G401 (cell line): ENCODE measurements around the gene ANKRD13A. TPM values are rescaled to one million over a fixed set of nuclear protein-coding genes. Genes with fewer than 3 reads are reported as not detected.
A peak's percentile ranks its signal among the peaks of the same experiment; 100 is the strongest.
"Not testable (repeated sequence)": the region's sequence is repeated elsewhere in the genome, so short reads cannot be mapped to it uniquely, and the experiment has no call there.

Source experiments
- DNase-seq: peaks from one replicate; pipeline ENCODE4 v3.0.0-alpha.2; 2015; ENCODE audit warnings: low spot score
- in situ Hi-C: cut with HindIII; loops from 2 replicates; pipeline ENCODE4 v1.10.0; 2016; ENCODE audit warnings: low sequenced_read_pairs, mixed read lengths
- total RNA-seq: library from RNA; depleted of rRNA; stranded (reverse); fragments of >200 nt; shearing (Covaris generic); gene quantifications from 2 replicates; pipeline ENCODE4 v1.2.3, GENCODE V29; 2014

Gene ANKRD13A
- total RNA-seq, 1 experiment from 2014 or later, result 17.1 TPM

DNA sequence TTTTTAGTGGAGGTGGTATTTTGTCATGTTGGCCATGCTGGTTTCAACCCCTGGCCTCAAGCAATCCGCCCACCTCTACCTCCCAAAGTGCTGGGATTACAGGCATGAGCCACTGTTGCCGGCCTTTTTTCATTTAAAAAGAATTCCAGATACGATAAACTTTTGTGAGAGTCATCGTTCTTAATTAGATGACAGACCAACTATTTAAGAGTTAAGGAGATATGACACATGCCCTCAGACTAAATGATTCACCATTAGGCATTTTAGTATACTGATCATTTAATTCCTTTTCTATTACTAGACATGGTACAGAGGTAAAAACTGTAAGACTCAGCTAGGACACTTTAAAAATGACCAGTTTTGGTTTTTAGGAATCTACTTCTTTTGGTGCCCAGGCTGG, 2.4 kb downstream of the ANKRD13A start:
- DNase-seq, result no peak
- in situ Hi-C loops, result no loop called here

DNA sequence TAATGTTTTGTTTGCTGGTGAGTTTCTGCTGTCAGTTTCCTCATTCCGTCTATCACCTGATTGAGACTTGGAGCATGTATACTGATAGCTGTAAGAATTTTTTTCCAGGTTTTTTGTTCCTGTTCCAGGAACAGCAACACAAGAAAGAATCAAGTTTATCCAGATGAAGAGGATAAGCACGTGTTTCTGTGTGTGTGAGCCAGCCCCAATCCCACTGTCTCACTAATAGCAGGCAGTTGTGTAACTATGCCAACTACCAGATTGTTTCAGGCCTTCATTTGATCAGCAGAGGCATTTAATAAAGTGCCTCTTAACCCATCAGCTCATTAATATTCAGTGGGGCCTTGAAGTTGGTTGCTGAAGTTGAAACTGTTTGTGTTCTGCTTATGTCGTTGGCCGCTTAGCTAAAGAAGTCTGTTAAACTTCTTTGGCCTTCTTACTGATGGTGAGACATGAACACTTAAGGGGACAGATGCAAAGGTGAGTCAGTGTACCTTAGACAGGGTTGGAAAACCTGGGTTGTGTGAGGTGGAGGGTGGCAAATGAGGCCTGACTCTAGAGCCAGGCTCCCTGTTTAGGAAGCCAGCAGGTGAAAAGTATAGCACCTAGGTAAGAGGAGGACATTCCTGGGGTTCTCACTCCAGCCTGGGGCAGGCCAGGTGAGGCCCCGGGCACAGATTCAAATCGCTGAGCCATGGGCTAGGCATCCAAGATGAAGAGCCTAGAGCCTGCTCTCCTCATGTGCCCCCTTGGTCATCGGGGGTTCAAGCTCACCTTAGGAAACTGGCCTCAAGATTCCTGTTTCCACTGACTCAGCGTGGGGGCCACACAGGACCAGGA, 3.7 kb downstream of the ANKRD13A start:
- in situ Hi-C loops, result no loop called here
- DNase-seq, result no peak

DNA sequence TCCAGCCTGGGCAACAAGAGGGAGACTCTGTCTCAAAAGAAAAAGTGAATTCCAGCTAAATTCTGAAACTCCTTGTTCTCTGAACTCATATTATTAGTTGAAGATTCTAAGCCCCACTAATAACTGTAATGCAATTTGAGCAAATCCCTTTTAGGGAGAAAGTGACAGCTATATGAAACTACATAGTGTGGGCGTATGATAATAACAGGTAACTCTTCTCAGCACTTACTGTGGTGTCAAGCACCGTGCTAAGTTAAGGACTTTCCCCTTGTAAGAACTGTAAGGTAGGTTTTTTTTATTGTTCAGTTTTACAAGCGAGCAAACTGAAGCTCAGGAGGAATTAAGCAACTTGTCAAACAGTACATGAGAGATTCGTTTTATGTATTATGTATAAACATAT, 5.4 kb downstream of the ANKRD13A start:
- DNase-seq, result no peak
- in situ Hi-C loops, result no loop called here

DNA sequence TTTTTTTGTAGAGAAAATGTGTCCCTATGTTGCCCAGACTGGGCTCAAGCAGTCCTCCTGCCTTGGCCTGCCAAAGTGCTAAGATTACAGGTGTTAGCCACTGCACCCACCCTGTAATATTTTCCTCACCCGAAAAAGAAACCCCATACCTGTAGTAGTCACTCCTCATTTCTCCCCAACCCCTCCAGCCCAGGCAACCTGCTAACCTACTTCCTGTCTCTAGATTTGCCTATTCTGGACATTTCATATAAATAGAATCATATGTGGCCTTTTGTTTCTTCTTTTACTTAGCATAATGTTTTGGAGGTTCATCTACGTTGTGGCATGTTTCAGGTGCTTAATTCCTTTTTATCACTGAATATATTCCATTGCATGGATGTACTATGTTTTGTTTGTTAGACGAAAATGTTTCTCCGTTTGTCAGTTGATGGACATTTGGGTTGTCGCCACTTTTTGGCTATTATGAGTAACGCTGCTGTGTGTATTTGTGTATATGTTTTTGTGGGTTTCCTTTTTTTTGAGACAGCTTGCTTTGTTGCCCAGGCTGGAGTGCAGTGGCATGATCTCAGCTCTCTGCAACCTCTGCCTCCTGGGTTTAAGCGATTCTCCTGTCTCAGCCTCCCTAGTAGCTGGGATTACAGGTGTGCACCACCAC, 6.2 kb downstream of the ANKRD13A start:
- no peak for DNase-seq

DNA sequence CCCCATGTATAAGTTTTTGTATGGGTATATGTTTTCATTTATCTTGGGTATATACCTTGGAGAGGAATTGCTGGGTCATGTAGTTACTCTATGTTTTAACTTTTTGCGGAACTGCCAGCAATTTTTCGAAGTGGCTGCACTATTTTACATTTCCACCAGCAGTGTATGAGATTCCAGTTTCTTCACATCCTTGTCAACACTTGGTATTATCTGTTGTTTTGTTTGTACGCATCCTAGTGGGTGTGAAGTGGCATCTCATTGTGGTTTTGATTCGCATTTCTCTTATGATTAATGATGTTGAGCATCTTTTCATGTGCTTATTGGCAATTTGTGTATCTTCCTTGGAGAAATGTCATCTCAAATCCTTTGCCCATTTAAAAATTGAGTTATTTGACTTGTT, 6.9 kb downstream of the ANKRD13A start:
- in situ Hi-C loops, result no loop called here
- no peak for DNase-seq

More for the DNA sequence above, 6.2 kb downstream of the ANKRD13A start:
- in situ Hi-C loops, result no loop called here

DNA sequence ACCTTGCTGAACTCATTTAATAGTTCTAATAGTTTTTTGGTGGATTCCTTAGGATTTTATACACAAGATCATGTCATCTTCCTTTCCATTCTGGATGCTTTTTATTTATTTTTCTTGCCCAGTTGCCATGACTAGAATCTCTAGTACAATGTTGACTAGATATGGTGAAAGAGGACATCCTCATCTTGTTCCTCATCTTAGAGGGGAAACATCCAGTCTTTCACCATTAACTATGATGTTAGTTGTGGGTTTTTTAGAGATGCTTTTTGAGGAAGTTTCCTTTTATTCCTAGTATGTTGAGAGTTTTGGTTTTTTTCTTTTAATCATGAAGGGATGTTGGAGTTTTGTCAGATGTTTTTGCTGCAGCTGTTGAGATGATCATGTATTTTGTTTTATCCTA, 8.7 kb downstream of the ANKRD13A start:
- in situ Hi-C loops, result no loop called here
- no peak for DNase-seq

DNA sequence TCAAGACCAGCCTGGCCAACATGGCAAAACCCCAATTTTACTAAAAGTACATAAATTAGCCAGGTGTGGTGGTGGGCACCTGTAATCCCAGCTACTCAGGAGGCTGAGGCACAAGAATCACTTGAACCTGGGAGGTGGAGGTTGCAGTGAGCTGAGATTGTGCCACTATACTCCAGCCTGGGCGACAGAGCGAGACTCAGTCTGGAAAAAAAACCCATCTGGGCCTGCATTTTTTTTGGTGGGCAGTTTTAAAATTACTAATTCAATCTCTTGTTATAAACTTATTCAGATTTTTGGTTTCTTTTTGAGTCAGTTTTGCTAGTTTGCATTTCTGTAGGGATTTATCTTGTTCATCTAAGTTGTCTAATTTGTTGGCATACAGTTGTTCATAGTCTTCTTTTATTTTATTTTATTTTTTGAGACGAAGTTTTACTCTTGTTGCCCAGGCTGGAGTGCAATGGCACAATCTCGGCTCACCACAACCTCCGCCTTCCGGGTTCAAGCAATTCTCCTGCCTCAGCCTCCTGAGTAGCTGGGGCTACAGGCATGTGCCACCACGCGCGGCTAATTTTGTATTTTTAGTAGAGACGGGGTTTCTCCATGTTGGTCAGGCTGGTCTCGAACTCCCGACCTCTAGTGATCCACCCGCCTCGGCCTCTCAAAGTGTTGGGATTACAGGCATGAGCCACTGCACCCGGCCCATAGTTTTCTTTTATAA, 9.6 kb downstream of the ANKRD13A start:
- in situ Hi-C loops, DNase-seq: not testable (repeated sequence)

DNA sequence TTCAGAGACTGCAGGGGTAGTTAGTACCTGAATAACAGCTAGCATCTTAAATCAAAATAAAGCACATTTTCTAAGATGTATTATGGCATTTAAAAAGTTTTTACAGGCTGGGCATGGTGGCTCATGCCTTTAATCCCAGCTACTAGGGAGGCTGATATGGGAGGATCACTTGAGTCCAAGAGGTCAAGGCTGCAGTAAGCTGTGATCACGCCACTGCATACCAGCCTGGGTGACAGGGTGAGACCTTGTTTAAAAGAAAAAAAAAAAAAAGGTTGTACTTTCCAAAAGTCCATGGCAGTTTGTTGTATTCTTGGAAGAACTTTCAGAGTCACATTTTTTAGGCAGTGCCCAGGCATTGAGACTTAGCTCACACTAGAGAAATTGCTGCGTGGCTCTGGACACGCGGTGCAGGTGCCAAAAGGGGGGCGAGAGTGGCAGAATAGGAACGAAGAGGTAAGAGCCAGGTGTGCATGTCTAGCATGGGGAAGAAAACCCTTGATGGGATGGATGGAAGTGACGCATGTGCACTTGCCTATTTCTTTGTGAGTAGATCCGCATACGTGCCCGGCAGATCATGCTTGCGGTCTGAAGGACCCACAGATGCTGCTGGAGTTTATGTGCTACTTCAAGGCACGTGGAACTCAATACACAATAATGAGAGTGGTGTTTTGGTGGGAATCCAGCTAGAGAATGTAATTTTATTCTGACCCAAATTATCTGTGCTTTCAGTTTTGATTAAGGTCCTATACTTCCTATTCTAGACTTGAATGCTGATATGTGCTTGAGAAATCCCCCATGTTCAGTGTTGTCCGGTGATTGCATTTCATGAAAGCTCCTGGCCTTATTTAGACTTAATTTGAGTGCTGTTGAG, 11.9 kb downstream of the ANKRD13A start:
- no peak for DNase-seq
- in situ Hi-C loops, result no loop called here

DNA sequence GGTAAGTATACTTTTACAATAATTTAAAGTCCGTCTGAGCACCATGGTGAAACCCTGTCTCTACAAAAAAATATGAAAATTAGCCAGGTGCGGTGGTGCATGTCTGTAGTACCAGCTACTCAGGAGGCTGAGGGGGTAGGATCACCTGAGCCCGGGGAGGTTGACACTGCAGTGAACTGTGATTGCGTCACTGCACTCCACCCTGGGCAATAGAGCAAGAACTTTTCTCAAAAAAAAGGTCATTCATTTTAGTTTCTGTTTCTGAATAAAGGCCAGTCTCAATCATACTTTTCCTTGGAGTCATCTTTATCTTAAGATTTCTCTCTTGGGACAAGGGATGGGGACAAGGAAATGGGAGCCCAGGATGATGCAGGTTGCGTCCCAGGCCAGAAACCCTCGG, 12.9 kb downstream of the ANKRD13A start:
- in situ Hi-C loops, result no loop called here

DNA sequence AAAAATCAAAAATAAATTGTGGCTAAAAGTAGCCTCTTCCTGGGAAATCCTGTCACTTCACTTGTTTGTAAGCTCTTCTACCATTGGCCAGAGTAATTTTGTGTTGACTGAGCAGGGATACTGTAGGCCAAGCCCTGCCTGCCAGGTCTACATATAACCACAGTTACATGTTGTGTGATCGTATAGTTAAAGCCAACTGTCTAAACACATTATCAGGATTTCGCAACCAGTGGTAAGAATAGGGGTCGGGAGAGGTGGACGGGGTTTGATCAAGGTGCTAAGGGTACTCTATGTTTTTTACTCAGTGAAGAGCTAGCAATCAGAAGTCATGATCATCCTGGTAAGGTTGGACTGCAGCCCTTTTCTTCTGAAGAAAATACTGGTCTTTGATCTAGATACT, 13.4 kb downstream of the ANKRD13A start:
- DNase-seq, result no peak
- in situ Hi-C loops, result no loop called here

More for the DNA sequence above, 12.9 kb downstream of the ANKRD13A start:
- no peak for DNase-seq

DNA sequence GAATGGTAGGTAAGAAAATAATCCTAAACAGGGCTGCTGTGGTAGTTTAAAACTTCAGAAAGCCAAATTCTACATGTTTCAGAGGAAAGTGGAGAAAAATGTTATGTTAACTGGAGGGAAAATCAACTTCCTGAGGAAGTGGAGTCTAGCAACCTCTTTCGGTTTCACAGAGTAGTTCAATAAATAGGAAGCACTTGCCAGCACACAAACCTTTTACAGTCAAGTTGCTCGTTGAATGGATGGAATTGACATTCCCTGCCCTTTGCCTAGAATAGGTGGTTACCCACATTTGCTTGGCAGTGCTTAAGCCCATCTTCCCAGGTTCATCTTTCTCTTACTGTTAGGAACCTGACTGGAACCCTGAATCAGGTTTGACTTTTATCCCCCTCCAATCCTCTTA, 15.9 kb downstream of the ANKRD13A start:
- in situ Hi-C loops, result no loop called here
- no peak for DNase-seq

DNA sequence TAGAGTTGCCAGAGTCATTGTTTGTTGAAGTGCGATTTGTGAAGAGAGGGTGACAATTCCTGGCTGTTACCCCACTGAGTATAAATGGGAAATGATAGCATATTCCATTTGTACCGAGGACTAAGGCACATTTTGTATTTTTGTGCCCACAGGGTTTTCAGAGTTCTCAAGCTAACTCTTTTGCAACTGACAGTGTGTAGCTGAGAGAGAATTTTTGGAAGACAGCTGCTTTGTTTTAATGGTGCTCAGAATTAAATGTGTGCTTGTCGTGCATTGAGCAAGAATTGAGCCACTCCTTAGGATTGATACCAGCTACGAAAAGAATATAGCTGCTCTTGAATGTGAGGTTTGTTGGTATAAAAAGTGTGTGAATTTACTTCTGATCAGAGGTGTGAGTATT, 21.7 kb downstream of the ANKRD13A start:
- in situ Hi-C loops, result no loop called here
- no peak for DNase-seq

DNA sequence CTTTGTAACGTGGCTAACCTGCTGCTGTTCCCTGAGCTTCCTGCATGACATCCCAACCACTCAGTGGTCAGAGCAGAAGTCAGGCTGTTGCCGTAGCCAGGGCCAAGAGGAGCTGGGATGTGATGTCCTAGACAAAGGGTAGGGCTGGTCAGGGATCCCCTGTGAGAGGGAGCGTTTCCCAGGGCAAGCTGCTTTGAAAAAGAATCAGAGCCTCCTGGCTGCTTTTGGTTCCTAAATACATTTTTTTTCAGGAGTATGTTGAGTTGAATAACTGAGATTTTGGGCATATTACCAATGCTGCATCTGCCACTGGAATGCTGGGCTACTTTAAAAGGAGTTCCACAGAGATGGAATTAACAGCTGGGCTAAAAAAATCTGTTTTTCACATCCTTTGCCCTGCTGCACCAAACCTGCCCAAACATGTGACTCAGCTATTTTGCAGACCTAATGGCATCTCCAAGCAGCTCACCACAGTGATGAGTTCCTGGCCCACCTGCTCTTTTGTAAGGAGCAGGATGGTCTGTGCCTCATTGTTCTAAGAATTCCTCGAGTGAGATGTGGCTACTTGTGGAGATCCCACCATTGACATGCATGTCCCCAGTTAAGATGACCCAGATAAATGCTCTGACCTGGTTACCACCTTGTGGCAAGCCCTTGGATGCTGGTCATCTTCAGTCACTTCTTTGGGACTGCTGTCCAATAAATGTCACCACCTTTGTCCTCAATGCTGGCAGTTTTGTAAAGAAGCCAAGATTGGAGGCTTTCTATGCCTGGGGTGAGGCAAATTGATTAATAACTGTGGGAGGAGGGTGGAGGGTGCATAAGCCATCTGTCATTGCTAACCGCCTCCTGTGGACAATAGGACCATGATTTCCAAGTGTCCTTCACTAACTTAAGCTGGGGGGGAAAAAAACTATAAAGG, 24.1 kb downstream of the ANKRD13A start:
- DNase-seq, result peak; percentile 66
- in situ Hi-C loops, result no loop called here

DNA sequence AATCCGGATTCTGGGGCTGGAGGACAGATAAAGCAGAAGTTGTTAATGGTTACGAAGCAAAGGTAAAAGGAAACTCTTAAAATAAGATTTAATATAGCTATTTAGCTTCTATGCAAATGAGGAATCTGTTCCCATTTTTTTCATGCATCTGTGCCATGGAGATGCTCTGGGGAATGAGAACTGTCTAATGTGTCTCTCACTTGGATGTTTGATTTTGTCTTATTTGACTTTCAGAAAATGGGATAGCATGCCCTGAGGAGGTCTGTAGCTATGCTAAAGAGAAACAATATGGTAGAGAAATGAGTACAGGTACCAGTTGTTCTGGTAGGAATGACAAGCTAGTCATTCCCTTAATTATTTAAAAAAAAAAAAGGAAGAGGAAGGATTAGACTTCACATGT, 24.8 kb downstream of the ANKRD13A start:
- DNase-seq, result peak; percentile 19
- in situ Hi-C loops, result no loop called here

DNA sequence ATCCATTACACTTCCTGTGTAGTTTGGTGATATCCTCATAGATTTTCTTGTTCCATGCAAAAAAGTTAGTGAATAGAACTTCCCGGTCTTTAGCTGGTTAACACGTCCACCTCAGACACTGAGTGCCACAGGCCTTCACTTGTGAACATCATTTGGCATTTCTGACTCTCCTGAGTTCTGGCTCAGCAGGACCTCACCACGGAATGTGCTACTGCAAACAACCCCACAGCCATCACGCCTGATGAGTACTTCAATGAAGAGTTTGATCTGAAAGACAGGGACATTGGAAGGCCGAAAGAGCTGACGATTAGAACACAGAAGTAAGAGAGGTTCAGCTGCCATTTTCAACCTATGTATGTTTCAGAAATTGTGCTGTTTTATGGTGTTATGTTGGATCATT, 29.1 kb downstream of the ANKRD13A start:
- in situ Hi-C loops, result no loop called here
- no peak for DNase-seq

DNA sequence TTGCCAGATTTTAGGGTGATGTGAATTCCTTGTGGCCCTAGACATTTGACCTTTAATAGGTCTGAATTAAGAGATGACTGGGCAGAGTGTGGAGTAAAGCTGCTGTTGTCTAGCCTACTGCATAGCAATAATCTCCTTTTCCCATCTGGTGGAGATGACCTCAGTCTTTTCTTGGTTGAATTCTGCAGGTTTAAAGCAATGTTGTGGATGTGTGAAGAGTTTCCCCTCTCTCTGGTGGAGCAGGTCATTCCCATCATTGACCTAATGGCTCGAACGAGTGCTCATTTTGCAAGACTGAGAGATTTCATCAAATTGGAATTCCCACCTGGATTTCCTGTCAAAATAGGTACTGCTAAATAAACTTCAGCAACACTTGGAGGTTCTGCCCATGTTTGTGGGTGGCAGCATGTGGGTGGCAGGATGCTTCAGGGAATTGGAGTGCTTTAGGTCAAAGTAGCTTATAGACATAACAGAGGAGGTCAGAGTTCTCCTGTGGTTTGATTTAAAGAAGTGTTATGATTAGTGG, 30.1 kb downstream of the ANKRD13A start:
- in situ Hi-C loops, result no loop called here
- DNase-seq, result no peak

DNA sequence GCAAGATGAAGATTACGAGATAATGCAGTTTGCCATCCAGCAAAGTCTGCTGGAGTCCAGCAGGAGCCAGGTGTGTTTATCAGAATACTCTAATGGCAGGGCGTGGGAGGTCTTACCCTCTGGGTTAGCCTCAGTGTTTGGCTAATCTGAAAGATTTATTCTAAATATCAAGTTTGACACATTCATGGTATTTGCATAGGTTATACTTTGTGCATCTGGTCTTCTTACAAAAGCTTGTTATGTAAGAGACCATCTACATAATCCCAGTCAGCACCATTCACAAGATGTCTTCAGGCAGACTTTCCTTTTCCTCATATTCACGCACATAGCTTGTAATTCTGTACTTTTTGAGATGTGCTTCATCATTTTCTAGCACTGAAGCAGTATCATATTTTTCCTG, 34.7 kb downstream of the ANKRD13A start:
- DNase-seq, result no peak
- in situ Hi-C loops, result no loop called here

DNA sequence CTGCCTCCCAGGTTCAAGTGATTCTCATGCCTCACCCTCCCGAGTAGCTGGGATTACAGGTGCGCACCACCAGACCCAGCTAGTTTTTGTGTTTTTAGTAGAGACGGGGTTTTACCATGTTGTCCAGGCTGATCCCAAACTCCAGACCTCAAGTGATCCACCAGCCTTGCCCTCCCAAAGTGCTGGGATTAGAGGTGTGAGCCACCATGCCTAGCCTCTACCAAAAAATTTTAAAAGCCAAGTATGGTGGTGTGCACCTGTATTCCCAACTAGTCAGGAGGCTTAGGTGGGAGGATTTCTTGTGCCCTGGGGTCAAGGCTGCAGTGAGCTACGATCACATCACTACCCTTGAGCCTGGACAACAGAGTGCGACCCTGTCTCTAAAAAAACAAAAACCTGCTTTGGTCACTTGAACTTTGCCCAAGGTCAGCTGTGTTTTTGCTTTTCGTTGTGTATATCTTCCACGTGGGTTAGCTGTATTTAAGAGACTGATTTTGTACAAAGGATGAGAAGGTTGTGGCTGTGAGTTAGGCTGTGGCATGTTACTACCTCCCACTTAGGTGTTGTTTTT, 36.4 kb downstream of the ANKRD13A start:
- DNase-seq, result no peak
- in situ Hi-C loops, result no loop called here
